ENCODE results near the gene RTP2. TPM values are rescaled to one million over a fixed set of nuclear protein-coding genes. Genes with fewer than 3 reads are reported as not detected.

The RTP2 gene
- total RNA-seq, 1 experiment from 2014 or later, result not detected

DNA sequence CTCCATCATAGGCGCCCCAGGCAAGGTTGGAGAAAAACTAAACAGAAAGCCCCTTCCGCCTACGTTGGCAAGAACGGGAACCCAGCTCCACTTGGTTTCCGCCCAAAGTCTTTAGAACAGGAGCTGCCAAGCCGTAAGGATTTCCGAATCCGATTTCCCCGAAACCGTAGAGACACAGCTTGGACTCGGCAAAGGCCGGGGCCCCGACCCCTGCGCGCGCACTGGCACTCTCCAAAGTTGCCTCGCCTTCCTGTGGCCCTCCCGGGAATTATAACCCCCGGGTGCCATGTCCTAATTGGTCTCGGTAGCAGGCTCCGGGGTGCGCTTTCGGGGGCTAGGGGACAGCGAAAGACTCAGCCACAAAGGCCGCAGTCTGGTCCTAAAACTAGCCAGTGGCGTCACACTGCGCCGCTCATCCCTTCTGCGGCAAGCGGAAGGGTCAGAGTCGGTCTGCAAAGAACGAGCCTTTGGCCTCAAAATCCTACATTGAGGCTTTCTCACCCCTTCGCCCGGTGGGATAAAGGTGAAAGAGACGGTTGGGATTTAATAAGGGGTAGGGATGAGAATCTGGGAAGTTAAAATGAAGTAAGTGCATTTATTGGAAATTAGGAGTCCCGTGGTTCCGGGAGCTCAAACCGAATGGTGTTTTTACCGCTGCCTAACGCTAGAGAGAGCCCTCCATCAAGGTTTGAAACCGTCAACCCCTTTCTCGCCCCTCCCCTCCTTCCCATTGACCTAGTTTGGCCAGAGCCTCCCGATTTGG lies 36.2 kb upstream of the RTP2 start:
- DNase-seq (ENCODE audit: low spot score), result peak; percentile 90
- TF ChIP-seq EZH2 (IDR thresholded peaks at IDR 0.05; ENCODE audit: borderline replicate concordance, low read depth, low read length, poor library complexity, severe bottlenecking) (no peak), CTCF (conservative IDR thresholded peaks at IDR 0.05; ENCODE audit: low read depth, low read length) (peak; percentile 87)
- H3K4me1 ChIP-seq (ENCODE audit: insufficient read depth, low read length, poor library complexity, severe bottlenecking), result peaks cover 29% of the 10 kb centered on the region
- no TSS peak for BruUV-seq (replicated peaks)
- H3K27ac ChIP-seq (ENCODE audit: low read depth, low read length, poor library complexity, severe bottlenecking), result peak overlapping the region; percentile 58
- POLR2A ChIA-PET (ENCODE audit: low non-redundant PET), result interaction anchor here (0.5 to 0.6 kb wide), 2 partner anchors 179 to 518 kb away, joined by 3 to 4 read pairs; no protein-coding TSS in a partner anchor
- no peaks in the 10 kb centered on the region for H3K9me3 ChIP-seq (ENCODE audit: low read depth, low read length, poor library complexity, severe bottlenecking)
- intact Hi-C loops (cut with micrococcal nuclease; ENCODE audit: unreplicated experiment), result loop anchor here (2.0 kb wide), 2 partner anchors 1410 to 1494 kb away; no protein-coding TSS in a partner anchor
- CTCF ChIA-PET, result interaction anchor here (0.6 to 4.1 kb wide), 8 partner anchors 858 to 1410 kb away, joined by 3 to 116 read pairs (median 3); no protein-coding TSS in a partner anchor
- H3K36me3 ChIP-seq (ENCODE audit: insufficient read depth, low read length, poor library complexity, severe bottlenecking), result peaks cover 9% of the 10 kb centered on the region
- no peaks in the 10 kb centered on the region for H3K27me3 ChIP-seq (replicated peaks; ENCODE audit: insufficient read depth, low read depth, low read length, poor library complexity)
- peak overlapping the region; percentile 70 for H3K4me3 ChIP-seq (ENCODE audit: low read depth, low read length, poor library complexity, severe bottlenecking)

DNA sequence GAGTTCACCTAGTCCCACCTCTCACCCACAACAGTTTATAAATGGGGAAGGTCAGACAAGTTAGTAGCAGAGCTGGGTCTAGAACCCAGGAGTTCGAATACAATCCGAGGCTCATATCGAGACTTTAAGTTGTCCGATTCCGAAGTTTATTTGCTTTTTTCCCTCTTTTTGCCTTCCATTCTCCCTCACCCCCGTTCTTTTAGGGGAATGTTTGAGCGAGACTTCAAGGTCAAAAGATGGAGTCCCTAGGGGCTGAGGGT lies 35.6 kb upstream of the RTP2 start:
- Histone ChIP-seq H3K4me3 (ENCODE audit: low read depth, low read length, poor library complexity, severe bottlenecking) (peak overlapping the region; percentile 70), H3K27ac (ENCODE audit: low read depth, low read length, poor library complexity, severe bottlenecking) (peak overlapping the region; percentile 58), H3K9me3 (ENCODE audit: low read depth, low read length, poor library complexity, severe bottlenecking) (no peaks in the 10 kb centered on the region), H3K4me1 (ENCODE audit: insufficient read depth, low read length, poor library complexity, severe bottlenecking) (peaks cover 29% of the 10 kb centered on the region), H3K36me3 (ENCODE audit: insufficient read depth, low read length, poor library complexity, severe bottlenecking) (peaks cover 14% of the 10 kb centered on the region), H3K27me3 (replicated peaks; ENCODE audit: insufficient read depth, low read depth, low read length, poor library complexity) (no peaks in the 10 kb centered on the region)
- no peak for DNase-seq (ENCODE audit: low spot score)
- intact Hi-C loops (cut with micrococcal nuclease; ENCODE audit: unreplicated experiment), result loop anchor here (2.0 kb wide), 2 partner anchors 1411 to 1495 kb away; no protein-coding TSS in a partner anchor
- CTCF ChIA-PET, result interaction anchor here (0.7 to 4.1 kb wide), 4 partner anchors 1218 to 1395 kb away, joined by 3 to 116 read pairs (median 4); no protein-coding TSS in a partner anchor
- POLR2A ChIA-PET (ENCODE audit: low non-redundant PET), result interaction anchor here (0.5 kb wide), 1 partner anchor 518 kb away, joined by 4 read pairs; no protein-coding TSS in a partner anchor
- TF ChIP-seq EZH2 (IDR thresholded peaks at IDR 0.05; ENCODE audit: borderline replicate concordance, low read depth, low read length, poor library complexity, severe bottlenecking), result no peak
- no peak for TF ChIP-seq CTCF (conservative IDR thresholded peaks at IDR 0.05; ENCODE audit: low read depth, low read length)
- BruUV-seq (replicated peaks), result no TSS peak

DNA sequence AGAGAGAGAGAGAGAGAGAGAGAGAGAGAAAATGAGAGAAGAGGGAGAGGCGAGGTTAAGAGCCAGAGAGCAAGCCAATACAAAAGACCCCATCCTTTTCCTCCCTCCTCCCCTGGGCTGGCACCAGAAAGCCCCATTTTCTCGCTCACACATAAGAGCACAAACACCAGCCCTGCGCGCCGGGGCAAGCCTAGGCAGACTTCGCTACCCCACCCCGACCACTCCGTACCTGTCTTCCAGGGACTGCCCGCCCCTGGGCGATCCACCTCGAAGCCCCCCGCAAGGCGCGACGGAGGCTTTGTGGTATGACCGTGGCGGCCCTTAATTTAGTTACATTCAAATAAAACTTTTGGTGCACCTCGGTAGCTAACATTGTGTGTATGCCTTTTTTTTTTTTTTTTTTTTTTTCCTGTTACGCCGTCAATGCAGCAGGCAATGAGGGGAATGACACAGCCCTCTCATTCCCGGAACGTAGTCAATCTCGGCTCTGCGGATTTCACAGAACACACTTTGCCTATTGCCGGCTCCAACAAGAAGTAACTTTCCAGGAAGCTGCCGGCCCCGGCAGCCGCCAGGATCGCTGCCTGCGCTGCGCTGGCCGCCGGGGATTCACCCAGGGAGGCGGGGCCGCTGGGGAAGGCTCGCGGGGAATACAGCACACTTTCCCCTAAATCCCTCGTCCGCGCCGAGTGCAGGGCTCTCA lies 35.2 kb upstream of the RTP2 start:
- CTCF ChIA-PET, result interaction anchor here (0.5 to 4.1 kb wide), 4 partner anchors 487 to 1395 kb away, joined by 3 to 116 read pairs (median 4); no protein-coding TSS in a partner anchor
- POLR2A ChIA-PET (ENCODE audit: low non-redundant PET), result no interaction called here
- Histone ChIP-seq H3K4me1 (ENCODE audit: insufficient read depth, low read length, poor library complexity, severe bottlenecking) (peaks cover 25% of the 10 kb centered on the region), H3K36me3 (ENCODE audit: insufficient read depth, low read length, poor library complexity, severe bottlenecking) (peaks cover 19% of the 10 kb centered on the region), H3K27me3 (replicated peaks; ENCODE audit: insufficient read depth, low read depth, low read length, poor library complexity) (no peaks in the 10 kb centered on the region), H3K9me3 (ENCODE audit: low read depth, low read length, poor library complexity, severe bottlenecking) (no peaks in the 10 kb centered on the region), H3K27ac (ENCODE audit: low read depth, low read length, poor library complexity, severe bottlenecking) (peak overlapping the region; percentile 58), H3K4me3 (ENCODE audit: low read depth, low read length, poor library complexity, severe bottlenecking) (peak overlapping the region; percentile 70)
- TF ChIP-seq CTCF (conservative IDR thresholded peaks at IDR 0.05; ENCODE audit: low read depth, low read length) (no peak), EZH2 (IDR thresholded peaks at IDR 0.05; ENCODE audit: borderline replicate concordance, low read depth, low read length, poor library complexity, severe bottlenecking) (no peak)
- no TSS peak for BruUV-seq (replicated peaks)
- intact Hi-C loops (cut with micrococcal nuclease; ENCODE audit: unreplicated experiment), result loop anchor here (2.0 kb wide), 2 partner anchors 1411 to 1495 kb away; no protein-coding TSS in a partner anchor
- peak; percentile 70 for DNase-seq (ENCODE audit: low spot score)
